Keratinocyte (primary cell): ENCODE data around the gene CD79A. TPM values are rescaled to one million over a fixed set of nuclear protein-coding genes. Genes with fewer than 3 reads are reported as not detected.
A peak's percentile ranks its signal among the peaks of the same experiment; 100 is the strongest.

Experiments used
- DNase-seq: peaks from one replicate; pipeline ENCODE4 v3.0.0-alpha.2; 2011; ENCODE audit warnings: low read depth, missing footprints, low spot score
- FAIRE-seq: peaks from 2 replicates; lab custom pipeline; 2011; peaks lifted over from hg19 to GRCh38; lab: Jason Lieb, UNC
- H2AFZ ChIP-seq: 2 replicates; pipeline ENCODE4 v1.6.0; 2012; ENCODE audit warnings: low read length, control low read depth, inconsistent platforms; ENCODE audit not compliant: control insufficient read depth
- H3K27ac ChIP-seq: 2 replicates; pipeline ENCODE4 v1.5.1; 2011; ENCODE audit warnings: low read length; ENCODE audit not compliant: control insufficient read depth, insufficient read depth
- H3K27me3 ChIP-seq: 3 replicates; pipeline ENCODE4 v1.6.0; 2011; ENCODE audit warnings: low read length; ENCODE audit not compliant: control insufficient read depth, insufficient read depth; ENCODE audit errors: extremely low read depth
- H3K36me3 ChIP-seq, 2 experiments: 2 replicates in 1 of 2; 3 replicates in 1 of 2; pipeline ENCODE4 v1.5.1; 2011; ENCODE audit warnings: low read length in 2 of 2, mild to moderate bottlenecking in 1 of 2; ENCODE audit not compliant: control insufficient read depth in 2 of 2, insufficient read depth in 2 of 2; ENCODE audit errors: extremely low read depth in 1 of 2
- H3K4me1 ChIP-seq: 3 replicates; pipeline ENCODE4 v1.5.1; 2011; ENCODE audit warnings: low read length; ENCODE audit not compliant: control insufficient read depth, insufficient read depth; ENCODE audit errors: extremely low read depth
- H3K4me2 ChIP-seq: 3 replicates; pipeline ENCODE4 v1.6.0; 2011; ENCODE audit warnings: low read depth, low read length; ENCODE audit not compliant: control insufficient read depth, insufficient read depth; ENCODE audit errors: extremely low read depth
- H3K4me3 ChIP-seq, 3 experiments: fragments of 200-600 bp in 1 of 3; sonication (generic) in 1 of 3; 2 replicates in 2 of 3; 3 replicates in 1 of 3; pipeline ENCODE4 v1.5.1; 2011 to 2016; ENCODE audit warnings: low read length in 3 of 3, mild to moderate bottlenecking in 3 of 3, control low read depth in 2 of 3, inconsistent platforms in 1 of 3, low read depth in 1 of 3, mixed read lengths in 1 of 3, mixed run types in 1 of 3, moderate library complexity in 1 of 3; ENCODE audit not compliant: control insufficient read depth in 2 of 3, insufficient read depth in 2 of 3; ENCODE audit errors: extremely low read depth in 1 of 3
- H3K79me2 ChIP-seq: 2 replicates; pipeline ENCODE4 v1.6.0; 2012; ENCODE audit warnings: low read length; ENCODE audit not compliant: control insufficient read depth, insufficient read depth
- H3K9ac ChIP-seq: 3 replicates; pipeline ENCODE4 v1.6.0; 2011; ENCODE audit warnings: low read length; ENCODE audit not compliant: control insufficient read depth, insufficient read depth; ENCODE audit errors: extremely low read depth
- H3K9me1 ChIP-seq: 3 replicates; pipeline ENCODE4 v1.6.0; 2011; ENCODE audit warnings: low read length; ENCODE audit not compliant: control insufficient read depth, insufficient read depth; ENCODE audit errors: extremely low read depth
- H3K9me3 ChIP-seq: 2 replicates; pipeline ENCODE4 v1.5.1; 2012; ENCODE audit warnings: low read depth, low read length; ENCODE audit not compliant: control insufficient read depth
- H4K20me1 ChIP-seq: 3 replicates; pipeline ENCODE4 v1.6.0; 2011; ENCODE audit warnings: low read length; ENCODE audit not compliant: control insufficient read depth, insufficient read depth; ENCODE audit errors: extremely low read depth
- CTCF ChIP-seq, 3 experiments: IDR thresholded peaks in 1 of 3; conservative IDR thresholded peaks in 1 of 3; optimal IDR thresholded peaks in 1 of 3; 2 replicates in 2 of 3; 3 replicates in 1 of 3; pipeline versions ENCODE3 to v1.5.1; 2011; ENCODE audit warnings: low read length in 3 of 3, mild to moderate bottlenecking in 3 of 3, moderate library complexity in 2 of 3, control low read depth in 1 of 3, inconsistent platforms in 1 of 3; ENCODE audit not compliant: insufficient read depth in 2 of 3; ENCODE audit errors: extremely low read depth in 1 of 3
- EZH2 ChIP-seq: IDR thresholded peaks from one replicate; pipeline ENCODE4 v1.6.1; 2012; ENCODE audit warnings: inconsistent platforms, mild to moderate bottlenecking, low read length, moderate library complexity
- dilution Hi-C: fragments of 300-500 bp; cut with MboI; formaldehyde crosslinking; loops from one replicate; pipeline ENCODE4 v1.7.0; 2020; ENCODE audit warnings: low sequenced_read_pairs; ENCODE audit not compliant: extremely low pct_ligation_motif_present
- polyA plus RNA-seq, 5 experiments: library from polyadenylated mRNA; depleted of rRNA in 3 of 5; stranded (reverse) in 3 of 5; stranded (forward) in 1 of 5; unstranded in 1 of 5; fragments of >200 nt; gene quantifications; 1 replicate in 1 of 5; 2 replicates in 3 of 5; 3 replicates in 1 of 5; pipeline versions ENCODE4 v1.2.1 to v1.2.3, GENCODE V29; 2011 to 2012; ENCODE audit warnings: missing spikeins in 2 of 5, low read depth in 1 of 5, low replicate concordance in 1 of 5

CD79A gene
- polyA plus RNA-seq, 1 donor (not counting 4 experiments of a cell fraction or from before 2014, with no cell fraction given), result 0.07 TPM

GRCh38 chr19:41859213-41859617 lies 17.9 kb upstream of the CD79A start:
- no peak for FAIRE-seq
- Histone ChIP-seq H3K4me2 (peak overlapping the region; percentile 74), H3K9ac (peak overlapping the region; percentile 99), H3K9me3 (no peaks in the 10 kb centered on the region), H3K4me3 (peak overlapping the region; percentile 29 to 99 (median 36)), H3K36me3 (peaks cover 25 to 35% of the 10 kb centered on the region in 2 experiments), H4K20me1 (peaks cover 20% of the 10 kb centered on the region), H3K4me1 (peaks cover 28% of the 10 kb centered on the region), H3K9me1 (peaks cover 2% of the 10 kb centered on the region), H3K27ac (peak overlapping the region; percentile 94), H3K79me2 (peaks cover 41% of the 10 kb centered on the region), H3K27me3 (peaks cover 4% of the 10 kb centered on the region), H2AFZ (peak overlapping the region; percentile 41)
- no peak for DNase-seq
- no peak for TF ChIP-seq EZH2
- TF ChIP-seq CTCF (optimal IDR thresholded peaks at IDR 0.05 in 1 of 3, IDR thresholded peaks at IDR 0.05 in 1 of 3, conservative IDR thresholded peaks at IDR 0.05 in 1 of 3; ENCODE audit: extremely low read depth in 1 of 3, insufficient read depth in 2 of 3, low read length in 3 of 3), result peak in 1 of 3 experiments; percentile 40
- dilution Hi-C loops, result no loop called here

- DNase-seq (peak; percentile 93), FAIRE-seq (peak; percentile 77)
- Histone ChIP-seq H4K20me1 (peaks cover 25% of the 10 kb centered on the region), H3K79me2 (peaks cover 47% of the 10 kb centered on the region), H3K36me3 (peaks cover 30 to 41% of the 10 kb centered on the region in 2 experiments), H3K9me3 (no peaks in the 10 kb centered on the region), H2AFZ (peak within 1 kb of the TSS; percentile 93), H3K4me3 (peak within 1 kb of the TSS; percentile 93 to 99 (median 97)), H3K9ac (peak within 1 kb of the TSS; percentile 99), H3K4me1 (peaks cover 28% of the 10 kb centered on the region), H3K4me2 (peak within 1 kb of the TSS; percentile 100), H3K27ac (peak within 1 kb of the TSS; percentile 94), H3K27me3 (no peaks in the 10 kb centered on the region), H3K9me1 (peaks cover 2% of the 10 kb centered on the region)
- TF ChIP-seq EZH2 (no peak), CTCF (optimal IDR thresholded peaks at IDR 0.05 in 1 of 3, IDR thresholded peaks at IDR 0.05 in 1 of 3, conservative IDR thresholded peaks at IDR 0.05 in 1 of 3; ENCODE audit: extremely low read depth in 1 of 3, insufficient read depth in 2 of 3, low read length in 3 of 3) (peak in 1 of 3 experiments; percentile 60)
- dilution Hi-C loops, result no loop called here
Measured at GRCh38 chr19:41859618-41860418, 17.3 kb upstream of the CD79A start, which contains the start of gene RPS19. Gene RPS19, plus strand, starts transcription at chr19:41860255. Its CDS starts 520 bp downstream, at chr19:41860775.
